ENCODE data around the gene PPM1A. TPM values are rescaled to one million over a fixed set of nuclear protein-coding genes. Genes with fewer than 3 reads are reported as not detected.

The PPM1A gene
- total and polyA plus RNA-seq, 4 donors: 21.4 to 61.5 (median 33.6) TPM

GRCh38 chr14:60332869-60333268 lies 83.8 kb downstream of the PPM1A start:
- H3K4me3 ChIP-seq: no peak overlapping the region
- H3K36me3 ChIP-seq (ENCODE audit: control insufficient read depth in 4 of 4, insufficient read depth in 4 of 4, low read length in 4 of 4): no peaks in the 10 kb centered on the region
- peaks cover 0 to 11% (median 0%) of the 10 kb centered on the region in 3 donors for H3K27me3 ChIP-seq (ENCODE audit: control insufficient read depth in 3 of 3, insufficient read depth in 3 of 3, low read length in 2 of 3)
- ATAC-seq (ENCODE audit: insufficient read depth, low FRiP score) (no peak), DNase-seq (no peak)
- H3K9ac ChIP-seq (ENCODE audit: insufficient read depth in 1 of 2, low read length in 2 of 2): no peak overlapping the region
- no peak overlapping the region for H3K27ac ChIP-seq (ENCODE audit: low read depth in 1 of 2, low read length in 1 of 2)
- H3K9me3 ChIP-seq (ENCODE audit: control insufficient read depth in 4 of 4, insufficient read depth in 3 of 4, low read length in 3 of 4): no peaks in the 10 kb centered on the region
- no peak for TF ChIP-seq CTCF (IDR thresholded peaks at IDR 0.05; ENCODE audit: control extremely low read depth, extremely low read depth)
- 52 to 54% methylated on average over 5 of the region's 5 CpGs for WGBS, 2 donors
- H3K4me1 ChIP-seq (ENCODE audit: control insufficient read depth in 5 of 5, insufficient read depth in 5 of 5, low read length in 5 of 5): peaks cover 0 to 17% (median 0%) of the 10 kb centered on the region in 5 donors

DNA sequence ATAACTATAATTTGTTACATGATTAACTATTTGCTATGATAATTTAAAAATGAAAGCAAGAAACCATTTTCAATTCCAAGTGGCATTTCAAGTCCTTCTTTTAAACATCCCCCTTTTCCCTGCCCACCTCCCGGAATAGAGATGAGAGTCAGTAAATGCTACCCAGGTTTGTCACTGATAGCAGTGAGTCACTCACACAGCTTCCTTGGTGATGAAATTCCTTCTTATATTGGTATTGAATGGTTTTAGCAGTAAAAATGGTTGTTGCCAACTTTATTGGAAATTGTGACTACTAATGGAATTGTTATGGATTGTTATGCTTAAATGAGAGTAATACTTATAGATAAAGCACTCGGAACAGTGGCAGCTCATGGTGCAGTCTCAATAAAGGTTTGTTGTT lies 90.5 kb downstream of the PPM1A start:
- DNase-seq: no peak
- Histone ChIP-seq H3K9me3 (ENCODE audit: control insufficient read depth in 4 of 4, insufficient read depth in 3 of 4, low read length in 3 of 4) (no peaks in the 10 kb centered on the region), H3K4me1 (ENCODE audit: control insufficient read depth in 5 of 5, insufficient read depth in 5 of 5, low read length in 5 of 5) (no peaks in the 10 kb centered on the region), H3K9ac (ENCODE audit: insufficient read depth in 1 of 2, low read length in 2 of 2) (no peak overlapping the region), H3K4me3 (no peak overlapping the region), H3K27me3 (ENCODE audit: control insufficient read depth in 3 of 3, insufficient read depth in 3 of 3, low read length in 2 of 3) (no peaks in the 10 kb centered on the region), H3K27ac (ENCODE audit: low read depth in 1 of 2, low read length in 1 of 2) (no peak overlapping the region), H3K36me3 (ENCODE audit: control insufficient read depth in 4 of 4, insufficient read depth in 4 of 4, low read length in 4 of 4) (no peaks in the 10 kb centered on the region)
- no peak for TF ChIP-seq CTCF (IDR thresholded peaks at IDR 0.05; ENCODE audit: control extremely low read depth, extremely low read depth)
- WGBS, 2 donors: 87 to 88% methylated on average over 2 of the region's 2 CpGs
- ATAC-seq (ENCODE audit: insufficient read depth, low FRiP score): no peak

- Histone ChIP-seq H3K9ac (ENCODE audit: insufficient read depth in 1 of 2, low read length in 2 of 2) (no peak overlapping the region), H3K4me3 (no peak overlapping the region), H3K4me1 (ENCODE audit: control insufficient read depth in 5 of 5, insufficient read depth in 5 of 5, low read length in 5 of 5) (no peaks in the 10 kb centered on the region), H3K36me3 (ENCODE audit: control insufficient read depth in 4 of 4, insufficient read depth in 4 of 4, low read length in 4 of 4) (no peaks in the 10 kb centered on the region), H3K27ac (ENCODE audit: low read depth in 1 of 2, low read length in 1 of 2) (no peak overlapping the region), H3K9me3 (ENCODE audit: control insufficient read depth in 4 of 4, insufficient read depth in 3 of 4, low read length in 3 of 4) (no peaks in the 10 kb centered on the region), H3K27me3 (ENCODE audit: control insufficient read depth in 3 of 3, insufficient read depth in 3 of 3, low read length in 2 of 3) (no peaks in the 10 kb centered on the region)
- TF ChIP-seq CTCF (IDR thresholded peaks at IDR 0.05; ENCODE audit: control extremely low read depth, extremely low read depth): no peak
- no peak for ATAC-seq (ENCODE audit: insufficient read depth, low FRiP score)
- no peak for DNase-seq
- 57 to 68% methylated on average over 6 of the region's 6 CpGs for WGBS, 2 donors
These were observed 94.6 kb downstream of the PPM1A start for GRCh38 chr14:60343571-60344071.

DNA sequence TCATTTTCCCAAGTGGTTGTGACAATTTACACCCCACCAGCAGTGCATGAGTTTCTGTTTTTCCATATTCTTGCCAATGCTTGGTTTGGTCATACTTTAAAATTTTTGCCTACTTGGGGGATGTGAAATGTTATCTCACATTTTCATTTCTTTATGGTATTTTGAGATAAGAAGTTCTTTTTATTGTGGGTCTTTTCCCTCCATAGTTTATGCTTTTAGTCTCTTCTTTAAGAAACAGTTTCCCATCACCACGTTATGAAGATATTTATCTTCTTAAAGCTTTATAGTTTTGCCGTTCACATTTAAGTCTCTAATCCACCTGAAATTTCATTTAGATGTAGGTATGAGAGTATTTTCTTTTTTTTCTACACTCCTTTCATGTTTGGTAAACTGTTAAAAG lies 95.7 kb downstream of the PPM1A start:
- 62 to 67% methylated on average over 2 of the region's 2 CpGs for WGBS, 2 donors
- ATAC-seq (ENCODE audit: insufficient read depth, low FRiP score) (no peak), DNase-seq (no peak)
- no peaks in the 10 kb centered on the region for H3K27me3 ChIP-seq (ENCODE audit: control insufficient read depth in 3 of 3, insufficient read depth in 3 of 3, low read length in 2 of 3)
- no peak for TF ChIP-seq CTCF (IDR thresholded peaks at IDR 0.05; ENCODE audit: control extremely low read depth, extremely low read depth)
- no peak overlapping the region for H3K9ac ChIP-seq (ENCODE audit: insufficient read depth in 1 of 2, low read length in 2 of 2)
- H3K4me1 ChIP-seq (ENCODE audit: control insufficient read depth in 5 of 5, insufficient read depth in 5 of 5, low read length in 5 of 5): no peaks in the 10 kb centered on the region
- no peaks in the 10 kb centered on the region for H3K36me3 ChIP-seq (ENCODE audit: control insufficient read depth in 4 of 4, insufficient read depth in 4 of 4, low read length in 4 of 4)
- H3K4me3 ChIP-seq: no peak overlapping the region
- no peaks in the 10 kb centered on the region for H3K9me3 ChIP-seq (ENCODE audit: control insufficient read depth in 4 of 4, insufficient read depth in 3 of 4, low read length in 3 of 4)
- no peak overlapping the region for H3K27ac ChIP-seq (ENCODE audit: low read depth in 1 of 2, low read length in 1 of 2)
